Vagina (tissue), 2 donors: ENCODE data around the gene CUL4B. TPM values are rescaled to one million over a fixed set of nuclear protein-coding genes. Genes with fewer than 3 reads are reported as not detected.

Experiments used
- DNase-seq, 2 donors: peaks; one replicate each; pipeline ENCODE4 v3.0.0-alpha.2; 2017; ENCODE audit errors: extremely low spot score in 2 of 2
- H3K27ac ChIP-seq: fragments of 200-600 bp; sonication (generic); one replicate; pipeline ENCODE4 v1.5.1; 2019
- H3K27me3 ChIP-seq: fragments of 200-600 bp; sonication (generic); one replicate; pipeline ENCODE4 v1.5.1; 2019
- H3K36me3 ChIP-seq, 2 donors: fragments of 200-600 bp; sonication (generic); one replicate each; pipeline ENCODE4 v1.5.1; 2017 to 2019
- H3K4me1 ChIP-seq: fragments of 200-600 bp; sonication (generic); one replicate; pipeline ENCODE4 v1.5.1; 2019
- H3K4me3 ChIP-seq, 2 donors: fragments of 200-600 bp; sonication (generic); 1 replicate in 1 of 2; 2 replicates in 1 of 2; pipeline ENCODE4 v1.5.1; 2016 to 2019
- H3K9me3 ChIP-seq: fragments of 200-600 bp; sonication (generic); one replicate; pipeline ENCODE4 v1.5.1; 2019
- POLR2A ChIP-seq, 2 donors: fragments of 450-650 bp; IDR thresholded peaks; one replicate each; pipeline ENCODE4 v1.6.1; 2017; ENCODE audit warnings: antibody characterized with exemption in 2 of 2, mild to moderate bottlenecking in 2 of 2, moderate library complexity in 2 of 2
- POLR2AphosphoS5 ChIP-seq, 2 donors: sonication (generic); formaldehyde crosslinking; IDR thresholded peaks; one replicate each; pipeline ENCODE4 v1.9.0; 2017; ENCODE audit warnings: antibody characterized with exemption in 2 of 2, mild to moderate bottlenecking in 2 of 2, low read depth in 1 of 2; ENCODE audit not compliant: insufficient read depth in 1 of 2
- intact Hi-C: fragments of 100-400 bp; cut with DNase I; formaldehyde crosslinking; loops from one replicate; pipeline ENCODE4 v1.15.1; 2023
- total RNA-seq: library from RNA; depleted of rRNA; stranded (reverse); fragments of >200 nt; gene quantifications from one replicate; pipeline ENCODE4 v1.2.3, GENCODE V29; 2016
- TF ChIP-seq, protein P1 (sequence below), 3 experiments: fragments of 450-650 bp in 2 of 3; fragments of 200-600 bp in 1 of 3; sonication (generic) in 1 of 3; IDR thresholded peaks; one replicate each; pipeline ENCODE4 v1.5.1; 2017 to 2019; ENCODE audit warnings: antibody characterized with exemption in 3 of 3, mild to moderate bottlenecking in 2 of 3, moderate library complexity in 2 of 3

Gene CUL4B
- total RNA-seq, 1 donor from 2014 or later, result 31.7 TPM

DNA sequence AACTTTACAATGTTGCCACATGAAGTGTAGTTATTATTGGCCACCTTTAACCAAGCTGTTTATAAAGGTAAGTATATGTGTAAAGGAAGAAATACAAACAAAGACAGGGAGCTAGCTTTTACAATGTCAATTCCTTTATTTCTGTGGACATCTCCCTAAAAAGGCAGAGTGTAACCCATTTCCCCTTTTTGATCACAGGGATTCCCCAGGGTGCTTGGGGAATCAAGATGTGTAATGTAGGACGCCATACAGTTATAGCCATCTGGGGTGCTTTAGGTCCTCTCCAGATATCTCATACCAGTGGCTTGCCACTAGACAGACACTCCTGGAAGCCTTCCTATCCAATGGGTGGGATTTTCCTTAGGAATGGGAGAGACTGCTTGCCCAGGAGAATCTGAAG is 4.2 kb upstream of the CUL4B start:
- TF ChIP-seq, protein P1, sequence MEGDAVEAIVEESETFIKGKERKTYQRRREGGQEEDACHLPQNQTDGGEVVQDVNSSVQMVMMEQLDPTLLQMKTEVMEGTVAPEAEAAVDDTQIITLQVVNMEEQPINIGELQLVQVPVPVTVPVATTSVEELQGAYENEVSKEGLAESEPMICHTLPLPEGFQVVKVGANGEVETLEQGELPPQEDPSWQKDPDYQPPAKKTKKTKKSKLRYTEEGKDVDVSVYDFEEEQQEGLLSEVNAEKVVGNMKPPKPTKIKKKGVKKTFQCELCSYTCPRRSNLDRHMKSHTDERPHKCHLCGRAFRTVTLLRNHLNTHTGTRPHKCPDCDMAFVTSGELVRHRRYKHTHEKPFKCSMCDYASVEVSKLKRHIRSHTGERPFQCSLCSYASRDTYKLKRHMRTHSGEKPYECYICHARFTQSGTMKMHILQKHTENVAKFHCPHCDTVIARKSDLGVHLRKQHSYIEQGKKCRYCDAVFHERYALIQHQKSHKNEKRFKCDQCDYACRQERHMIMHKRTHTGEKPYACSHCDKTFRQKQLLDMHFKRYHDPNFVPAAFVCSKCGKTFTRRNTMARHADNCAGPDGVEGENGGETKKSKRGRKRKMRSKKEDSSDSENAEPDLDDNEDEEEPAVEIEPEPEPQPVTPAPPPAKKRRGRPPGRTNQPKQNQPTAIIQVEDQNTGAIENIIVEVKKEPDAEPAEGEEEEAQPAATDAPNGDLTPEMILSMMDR (IDR thresholded peaks at IDR 0.05), result no peak
- TF ChIP-seq POLR2AphosphoS5 (IDR thresholded peaks at IDR 0.05; ENCODE audit: insufficient read depth in 1 of 2, low read depth in 1 of 2) (no peak), POLR2A (IDR thresholded peaks at IDR 0.05) (no peak)
- H3K4me1 ChIP-seq, result no peaks in the 10 kb centered on the region
- H3K27me3 ChIP-seq, result no peaks in the 10 kb centered on the region
- intact Hi-C loops, result loop anchor here (5.0 kb wide), 1 partner anchor 37 kb away; the partner anchor contains the start of gene MCTS1
- H3K36me3 ChIP-seq, result no peaks in the 10 kb centered on the region
- no peak overlapping the region for H3K4me3 ChIP-seq
- no peaks in the 10 kb centered on the region for H3K9me3 ChIP-seq
- no peak overlapping the region for H3K27ac ChIP-seq
- no peak for DNase-seq

DNA sequence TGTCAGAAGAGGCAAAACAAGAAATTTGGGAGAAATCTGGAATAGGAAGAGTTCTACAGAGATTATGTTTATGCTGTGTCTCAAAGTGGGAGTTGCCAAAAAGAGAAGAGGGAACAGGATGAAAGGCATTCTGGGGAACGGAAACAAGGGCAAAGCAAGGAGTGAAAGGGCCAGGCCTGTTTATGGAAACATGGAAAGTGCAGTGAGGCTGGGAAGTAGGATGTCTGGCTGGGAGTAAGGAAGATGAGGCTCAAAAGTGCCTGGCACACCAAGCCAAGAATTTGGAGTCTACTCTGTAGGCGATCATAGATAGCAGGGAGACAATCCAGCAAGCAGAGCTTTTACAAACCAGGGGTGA is 1.8 kb upstream of the CUL4B start:
- H3K36me3 ChIP-seq, result no peaks in the 10 kb centered on the region
- TF ChIP-seq, protein P1 (IDR thresholded peaks at IDR 0.05), result no peak
- TF ChIP-seq POLR2AphosphoS5 (IDR thresholded peaks at IDR 0.05; ENCODE audit: insufficient read depth in 1 of 2, low read depth in 1 of 2) (no peak), POLR2A (IDR thresholded peaks at IDR 0.05) (no peak)
- DNase-seq, result no peak
- no peaks in the 10 kb centered on the region for H3K9me3 ChIP-seq
- H3K4me3 ChIP-seq, result no peak overlapping the region
- H3K4me1 ChIP-seq, result peaks cover 8% of the 10 kb centered on the region
- no peak overlapping the region for H3K27ac ChIP-seq
- intact Hi-C loops, result loop anchor here (5.0 kb wide), 1 partner anchor 40 kb away; the partner anchor contains the start of gene MCTS1
- H3K27me3 ChIP-seq, result no peaks in the 10 kb centered on the region

DNA sequence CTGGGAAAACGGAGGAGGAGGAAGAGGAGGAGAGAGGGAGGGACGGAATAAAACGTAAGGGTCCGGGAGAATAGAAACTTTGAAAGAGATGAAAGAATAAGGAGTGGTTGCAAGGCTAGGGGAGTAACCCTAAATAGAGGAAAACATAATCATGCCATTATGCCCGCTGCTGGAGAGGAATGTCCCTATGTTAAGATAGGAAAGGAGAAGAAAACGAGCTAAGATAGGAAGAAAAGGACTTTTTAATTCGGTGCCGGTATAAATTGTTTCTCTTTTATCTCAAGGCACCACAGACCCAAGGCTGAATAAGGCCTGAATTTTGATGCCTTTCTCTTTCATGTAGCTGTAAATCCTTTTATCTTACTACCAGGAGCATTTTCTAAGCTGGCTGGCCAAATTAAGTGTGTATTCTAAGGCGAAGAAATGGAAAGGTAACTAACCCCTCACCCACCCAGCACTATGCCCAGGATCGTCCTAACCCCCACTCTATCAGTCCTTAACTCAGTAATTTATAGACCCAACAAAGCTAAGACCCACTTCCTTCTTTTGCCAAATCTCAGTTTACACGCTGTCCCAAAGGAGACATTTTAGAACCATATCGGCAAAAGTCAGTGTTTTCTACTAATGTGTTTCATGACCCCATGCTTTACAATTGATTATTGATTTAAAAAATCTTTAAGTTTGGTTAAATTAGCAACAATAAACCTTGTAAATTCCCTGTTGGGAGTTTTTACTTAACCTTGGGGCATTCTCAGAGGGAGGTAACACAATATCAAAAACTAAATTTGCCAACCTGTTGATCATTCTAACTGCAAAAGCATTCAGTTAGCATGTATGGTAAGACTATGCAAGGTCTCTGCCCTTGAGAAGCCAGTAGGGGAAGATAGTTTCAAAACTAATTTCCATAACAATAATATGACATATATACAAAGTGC is 1.1 kb upstream of the CUL4B start:
- peaks cover 8% of the 10 kb centered on the region for H3K4me1 ChIP-seq
- peak overlapping the region; percentile 98 for H3K27ac ChIP-seq
- H3K27me3 ChIP-seq, result no peaks in the 10 kb centered on the region
- no peak for DNase-seq
- no peaks in the 10 kb centered on the region for H3K9me3 ChIP-seq
- TF ChIP-seq POLR2A (IDR thresholded peaks at IDR 0.05), result peak in 1 of 2 donors; percentile 42
- no peak for TF ChIP-seq POLR2AphosphoS5 (IDR thresholded peaks at IDR 0.05; ENCODE audit: insufficient read depth in 1 of 2, low read depth in 1 of 2)
- no peaks in the 10 kb centered on the region for H3K36me3 ChIP-seq
- intact Hi-C loops, result loop anchor here (5.0 kb wide), 1 partner anchor 40 kb away; the partner anchor contains the start of gene MCTS1
- H3K4me3 ChIP-seq, result peak overlapping the region; percentile 52 to 61

DNA sequence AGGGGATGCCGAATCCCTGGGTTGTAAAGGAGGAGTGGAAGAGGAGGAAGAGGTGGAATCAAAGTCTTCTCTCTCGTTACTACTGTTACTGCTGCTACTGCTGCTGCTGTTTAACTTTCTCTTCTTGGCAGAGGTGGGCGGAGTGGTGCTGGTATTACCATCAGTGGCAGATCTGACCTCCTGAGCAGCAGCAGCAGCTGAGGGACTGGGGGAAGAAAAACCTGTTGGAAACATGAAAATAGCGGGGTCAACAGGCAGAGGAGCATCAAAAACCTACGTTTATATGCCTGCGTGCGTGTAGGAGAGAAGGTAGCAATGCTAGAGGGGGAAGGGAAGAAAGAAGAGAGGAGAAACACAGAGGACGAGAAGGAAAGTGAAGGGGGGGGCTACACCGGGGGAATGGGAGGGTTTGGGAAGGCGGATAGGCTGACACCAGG is 339 bp downstream of the CUL4B start:
- Histone ChIP-seq H3K27me3 (no peaks in the 10 kb centered on the region), H3K36me3 (no peaks in the 10 kb centered on the region), H3K4me1 (peaks cover 8% of the 10 kb centered on the region), H3K4me3 (peak overlapping the region; percentile 52 to 61), H3K27ac (peak overlapping the region; percentile 98), H3K9me3 (no peaks in the 10 kb centered on the region)
- no peak for DNase-seq
- TF ChIP-seq POLR2AphosphoS5 (IDR thresholded peaks at IDR 0.05; ENCODE audit: insufficient read depth in 1 of 2, low read depth in 1 of 2) (no peak), POLR2A (IDR thresholded peaks at IDR 0.05) (no peak)
- TF ChIP-seq, protein P1 (IDR thresholded peaks at IDR 0.05), result no peak
- intact Hi-C loops, result loop anchor here (5.0 kb wide), 1 partner anchor 42 kb away; the partner anchor contains the start of gene MCTS1

DNA sequence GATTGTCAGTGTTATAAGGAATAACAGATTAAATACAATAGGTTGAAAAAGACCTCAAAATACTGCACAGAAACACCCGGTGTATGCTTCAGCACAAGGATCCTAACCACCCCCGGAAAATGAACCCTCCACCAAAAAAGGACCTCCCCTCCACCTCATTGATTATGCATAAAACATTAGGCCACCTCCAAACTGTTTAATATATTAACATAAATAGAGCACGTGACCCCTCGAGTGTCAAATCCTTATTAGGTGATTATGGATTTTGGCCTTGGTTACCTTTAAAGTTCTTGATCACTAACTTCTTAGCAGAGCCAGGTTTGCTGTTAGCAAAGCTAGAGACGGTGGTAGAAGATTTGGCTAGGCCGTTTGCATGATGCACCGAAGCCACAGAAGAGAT is 958 bp downstream of the CUL4B start:
- Histone ChIP-seq H3K4me1 (peaks cover 8% of the 10 kb centered on the region), H3K36me3 (no peaks in the 10 kb centered on the region), H3K9me3 (no peaks in the 10 kb centered on the region), H3K27ac (peak overlapping the region; percentile 98), H3K4me3 (peak overlapping the region; percentile 52 to 61), H3K27me3 (no peaks in the 10 kb centered on the region)
- no peak for DNase-seq
- TF ChIP-seq POLR2A (IDR thresholded peaks at IDR 0.05) (no peak), POLR2AphosphoS5 (IDR thresholded peaks at IDR 0.05; ENCODE audit: insufficient read depth in 1 of 2, low read depth in 1 of 2) (no peak)
- TF ChIP-seq, protein P1 (IDR thresholded peaks at IDR 0.05), result no peak
- intact Hi-C loops, result loop anchor here (5.0 kb wide), 1 partner anchor 42 kb away; the partner anchor contains the start of gene MCTS1
